ENCODE results near the gene WDR75.

DNA sequence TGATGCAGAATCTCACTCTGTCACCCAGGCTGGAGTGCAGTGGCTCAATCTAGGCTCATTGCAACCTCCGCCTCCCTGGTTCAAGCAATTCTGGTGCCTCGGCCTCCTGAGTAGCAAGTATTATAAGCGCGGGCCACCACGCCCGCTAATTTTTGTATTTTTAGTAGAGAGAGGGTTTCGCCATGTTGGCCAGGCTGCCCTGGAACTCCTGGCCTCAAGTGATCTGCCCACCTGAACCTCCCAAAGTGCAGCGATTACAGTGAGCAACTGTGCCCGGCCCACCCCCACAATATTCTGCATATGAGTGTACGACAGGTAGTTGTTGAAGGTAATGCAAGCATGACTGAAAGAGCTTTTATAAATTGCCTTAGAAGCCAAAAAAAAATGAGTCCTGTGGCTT lies 1.2 kb downstream of the WDR75 start:
- TF ChIP-seq, protein P1, sequence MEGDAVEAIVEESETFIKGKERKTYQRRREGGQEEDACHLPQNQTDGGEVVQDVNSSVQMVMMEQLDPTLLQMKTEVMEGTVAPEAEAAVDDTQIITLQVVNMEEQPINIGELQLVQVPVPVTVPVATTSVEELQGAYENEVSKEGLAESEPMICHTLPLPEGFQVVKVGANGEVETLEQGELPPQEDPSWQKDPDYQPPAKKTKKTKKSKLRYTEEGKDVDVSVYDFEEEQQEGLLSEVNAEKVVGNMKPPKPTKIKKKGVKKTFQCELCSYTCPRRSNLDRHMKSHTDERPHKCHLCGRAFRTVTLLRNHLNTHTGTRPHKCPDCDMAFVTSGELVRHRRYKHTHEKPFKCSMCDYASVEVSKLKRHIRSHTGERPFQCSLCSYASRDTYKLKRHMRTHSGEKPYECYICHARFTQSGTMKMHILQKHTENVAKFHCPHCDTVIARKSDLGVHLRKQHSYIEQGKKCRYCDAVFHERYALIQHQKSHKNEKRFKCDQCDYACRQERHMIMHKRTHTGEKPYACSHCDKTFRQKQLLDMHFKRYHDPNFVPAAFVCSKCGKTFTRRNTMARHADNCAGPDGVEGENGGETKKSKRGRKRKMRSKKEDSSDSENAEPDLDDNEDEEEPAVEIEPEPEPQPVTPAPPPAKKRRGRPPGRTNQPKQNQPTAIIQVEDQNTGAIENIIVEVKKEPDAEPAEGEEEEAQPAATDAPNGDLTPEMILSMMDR (optimal IDR thresholded peaks at IDR 0.05 in 1 of 3, IDR thresholded peaks at IDR 0.05 in 1 of 3, conservative IDR thresholded peaks at IDR 0.05 in 1 of 3; ENCODE audit: extremely low read depth in 1 of 3, insufficient read depth in 2 of 3, low read length in 3 of 3), result no peak
- no peak for TF ChIP-seq EZH2 (IDR thresholded peaks at IDR 0.05; ENCODE audit: low read length)
